Heart left ventricle (tissue), 16 donors: Measurements from ENCODE around the gene PDGFC. TPM values are rescaled to one million over a fixed set of nuclear protein-coding genes. Genes with fewer than 3 reads are reported as not detected.

Source experiments
- ATAC-seq, 4 donors: fragments of 200-7000 bp; cut with Tn5 transposase; one replicate each; pipeline ENCODE4 v1.9.1; 2020 to 2022; ENCODE audit warnings: moderate library complexity in 4 of 4, mild to moderate bottlenecking in 3 of 4, moderate number of reproducible peaks in 1 of 4
- DNase-seq, 5 donors: peaks; one replicate each; pipeline ENCODE4 v3.0.0-alpha.2; 2020
- H3K27ac ChIP-seq, 12 donors: fragments of 200-600 bp; sonication (generic) in 4 of 12; one replicate each; pipeline versions ENCODE4 v1.5.0 to v1.8.0; 2016 to 2022; ENCODE audit warnings: mild to moderate bottlenecking in 2 of 12
- H3K27me3 ChIP-seq, 9 donors: fragments of 200-600 bp; sonication (generic) in 2 of 9; one replicate each; pipeline versions ENCODE4 v1.5.1 to v1.8.0; 2016 to 2022; ENCODE audit warnings: mild to moderate bottlenecking in 3 of 9
- H3K36me3 ChIP-seq, 9 donors: fragments of 200-600 bp; sonication (generic) in 2 of 9; one replicate each; pipeline versions ENCODE4 v1.5.0 to v1.8.0; 2018 to 2022; ENCODE audit warnings: mild to moderate bottlenecking in 2 of 9
- H3K4me1 ChIP-seq, 12 donors: fragments of 200-600 bp; sonication (generic) in 4 of 12; one replicate each; pipeline versions ENCODE4 v1.5.0 to v1.8.0; 2016 to 2022; ENCODE audit warnings: mild to moderate bottlenecking in 3 of 12
- H3K4me3 ChIP-seq, 12 donors: fragments of 200-600 bp; sonication (generic) in 4 of 12; one replicate each; pipeline versions ENCODE4 v1.5.0 to v1.8.0; 2017 to 2022; ENCODE audit warnings: mild to moderate bottlenecking in 9 of 12, moderate library complexity in 4 of 12
- H3K9me3 ChIP-seq, 12 donors: fragments of 200-600 bp; sonication (generic) in 4 of 12; one replicate each; pipeline versions ENCODE4 v1.5.0 to v1.8.0; 2016 to 2022; ENCODE audit warnings: mild to moderate bottlenecking in 1 of 12
- POLR2A ChIP-seq, 2 donors: fragments of 450-650 bp; IDR thresholded peaks; one replicate each; pipeline ENCODE4 v1.6.1; 2017; ENCODE audit warnings: antibody characterized with exemption in 2 of 2, mild to moderate bottlenecking in 2 of 2, moderate library complexity in 2 of 2
- WGBS, 4 donors: extraction: QIAGEN DNeasy Blood & Tissue Kit in 2 of 4; methylation state at CpG; one replicate each; pipeline versions ENCODE4 v1.1.5 to v1.1.7; 2013 to 2018; 5-methylcytosine and 5-hydroxymethylcytosine counted together
- intact Hi-C, 10 donors: fragments of 100-400 bp; cut with DNase I; formaldehyde crosslinking; loops; one replicate each; pipeline versions ENCODE4 v1.11.1 to v1.14.2; 2022
- polyA plus RNA-seq, 2 donors: library from polyadenylated mRNA; stranded (reverse); fragments of 200-250 nt; gene quantifications; one replicate each; pipeline ENCODE4 v1.2.3, GENCODE V29; 2013
- total RNA-seq, 9 donors: library from RNA; depleted of rRNA in 2 of 9; stranded (reverse); fragments of >200 nt in 2 of 9; fragmentation: NEBNext Ultra II Directional in 3 of 9; extraction: Animal tissue kit (Norgen Biotek cat#: 25700) in 3 of 9; gene quantifications; one replicate each; pipeline versions ENCODE4 v1.1.0 to v1.2.4, GENCODE V29; 2016 to 2023
- TF ChIP-seq, protein P1 (sequence below), 12 donors: fragments of 200-600 bp; sonication (generic) in 4 of 12; IDR thresholded peaks; one replicate each; pipeline versions ENCODE4 v1.5.0 to v1.8.0; 2018 to 2022; ENCODE audit warnings: antibody characterized with exemption in 12 of 12, mild to moderate bottlenecking in 5 of 12
- donor health status: ischemic (EF 13 %, LVEDD 7.1; RV severe dilation, severe dysfunction).
- donor health status: healthy with polysubstance abuse.
- donor health status: DM: no; HTN: yes; CAD: no.
- donor health status: DM: no; HTN: no; CAD: no.
- donor health status: ischemic (EF 25% LVEDD 6.9; RV normal size, moderate dysfunction).
- donor health status: ischemic (EF 25% LVEDD 5.7; RV mildly dilated, moderate dysfunction).
- donor health status: healthy.
- donor health status: DM: yes; HTN: yes; CAD: no.
- donor health status: ischemic (EF 35%, LVEDD 5.7; RV mildly dilated, moderate dysfunction).
- donor health status: nonischemic (EF 11% LVEDD 7.7; RV severe dilation, severe dysfunction).
- donor health status: DM: yes; HTN: yes; CAD: no.
- donor health status: PGD.
- donor health status: ischemic (EF 29% LVEDD 5.4; RV normal size, mild dysfunction).
- donor health status: nonischemic (EF 23%, LVEDD 6.1; RV moderate dilation, normal function).

The PDGFC gene
- total and polyA plus RNA-seq, 11 donors, result 2.5 to 29.6 (median 12.2) TPM

DNA sequence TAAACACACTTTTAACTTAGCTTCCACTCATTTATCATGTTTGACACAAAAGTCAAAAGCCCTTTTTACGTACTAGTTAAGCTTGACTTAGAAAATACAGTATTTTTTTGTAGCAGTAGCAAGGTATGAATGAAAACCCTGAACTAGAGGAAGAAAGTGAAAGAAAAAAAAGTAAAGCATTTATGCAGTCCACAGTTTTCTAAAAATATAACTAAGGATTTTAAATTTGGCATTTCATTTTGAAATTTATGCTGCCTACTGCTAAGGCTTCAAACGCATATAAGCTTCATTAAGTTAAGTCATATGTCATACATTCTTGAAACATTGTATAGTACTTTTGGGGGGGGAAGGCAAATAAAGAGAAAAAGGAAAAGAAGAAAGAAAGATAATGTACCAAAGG, 201.5 kb downstream of the PDGFC start:
- H3K9me3 ChIP-seq, result no peaks in the 10 kb centered on the region
- ATAC-seq (no peak), DNase-seq (no peak)
- WGBS, 4 donors, result 86 to 88% (median 87%) methylated on average over 2 of the region's 2 CpGs
- intact Hi-C loops, result loop anchor here in 1 of 10 donors (10.0 kb wide), 1 partner anchor 195 kb away; no protein-coding TSS in a partner anchor
- H3K36me3 ChIP-seq, result no peaks in the 10 kb centered on the region
- H3K27ac ChIP-seq, result no peak overlapping the region
- no peaks in the 10 kb centered on the region for H3K27me3 ChIP-seq
- TF ChIP-seq, protein P1, sequence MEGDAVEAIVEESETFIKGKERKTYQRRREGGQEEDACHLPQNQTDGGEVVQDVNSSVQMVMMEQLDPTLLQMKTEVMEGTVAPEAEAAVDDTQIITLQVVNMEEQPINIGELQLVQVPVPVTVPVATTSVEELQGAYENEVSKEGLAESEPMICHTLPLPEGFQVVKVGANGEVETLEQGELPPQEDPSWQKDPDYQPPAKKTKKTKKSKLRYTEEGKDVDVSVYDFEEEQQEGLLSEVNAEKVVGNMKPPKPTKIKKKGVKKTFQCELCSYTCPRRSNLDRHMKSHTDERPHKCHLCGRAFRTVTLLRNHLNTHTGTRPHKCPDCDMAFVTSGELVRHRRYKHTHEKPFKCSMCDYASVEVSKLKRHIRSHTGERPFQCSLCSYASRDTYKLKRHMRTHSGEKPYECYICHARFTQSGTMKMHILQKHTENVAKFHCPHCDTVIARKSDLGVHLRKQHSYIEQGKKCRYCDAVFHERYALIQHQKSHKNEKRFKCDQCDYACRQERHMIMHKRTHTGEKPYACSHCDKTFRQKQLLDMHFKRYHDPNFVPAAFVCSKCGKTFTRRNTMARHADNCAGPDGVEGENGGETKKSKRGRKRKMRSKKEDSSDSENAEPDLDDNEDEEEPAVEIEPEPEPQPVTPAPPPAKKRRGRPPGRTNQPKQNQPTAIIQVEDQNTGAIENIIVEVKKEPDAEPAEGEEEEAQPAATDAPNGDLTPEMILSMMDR (IDR thresholded peaks at IDR 0.05), result no peak
- no peak for TF ChIP-seq POLR2A (IDR thresholded peaks at IDR 0.05)
- H3K4me3 ChIP-seq, result no peak overlapping the region
- H3K4me1 ChIP-seq, result peaks cover 0 to 55% (median 18%) of the 10 kb centered on the region in 12 donors

DNA sequence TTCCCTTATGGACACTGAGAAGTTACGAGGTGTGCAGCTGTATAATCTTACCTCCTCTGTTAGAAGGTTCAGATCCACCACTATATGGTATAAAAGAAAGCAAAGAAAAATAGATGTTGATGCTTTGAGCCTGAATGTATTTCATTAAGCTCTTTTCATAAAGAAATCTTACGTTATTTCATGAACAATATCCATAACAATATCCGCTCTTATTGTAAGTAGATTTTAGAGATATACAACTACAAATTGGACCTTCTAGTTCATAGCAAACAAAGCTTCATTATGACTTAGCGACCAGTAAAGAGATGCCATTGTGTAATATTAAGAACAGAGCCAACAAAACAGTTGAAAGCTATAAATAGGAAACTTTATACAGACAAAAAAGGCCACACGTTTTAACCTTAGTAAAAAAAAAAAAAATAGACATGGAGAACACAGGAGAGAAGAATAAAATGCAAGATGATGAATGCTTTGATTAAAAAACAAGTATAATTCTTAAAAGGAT, 203.6 kb downstream of the PDGFC start:
- Histone ChIP-seq H3K36me3 (peaks cover 0 to under 1% (median 0%) of the 10 kb centered on the region in 9 donors), H3K27me3 (no peaks in the 10 kb centered on the region), H3K27ac (no peak overlapping the region), H3K4me3 (no peak overlapping the region), H3K4me1 (peaks cover 0 to 50% (median 18%) of the 10 kb centered on the region in 12 donors), H3K9me3 (no peaks in the 10 kb centered on the region)
- DNase-seq (no peak), ATAC-seq (no peak)
- intact Hi-C loops, result no loop called here
- 64 to 70% (median 66%) methylated on average over 5 of the region's 5 CpGs for WGBS, 4 donors
- TF ChIP-seq, protein P1 (IDR thresholded peaks at IDR 0.05), result no peak
- TF ChIP-seq POLR2A (IDR thresholded peaks at IDR 0.05), result no peak

DNA sequence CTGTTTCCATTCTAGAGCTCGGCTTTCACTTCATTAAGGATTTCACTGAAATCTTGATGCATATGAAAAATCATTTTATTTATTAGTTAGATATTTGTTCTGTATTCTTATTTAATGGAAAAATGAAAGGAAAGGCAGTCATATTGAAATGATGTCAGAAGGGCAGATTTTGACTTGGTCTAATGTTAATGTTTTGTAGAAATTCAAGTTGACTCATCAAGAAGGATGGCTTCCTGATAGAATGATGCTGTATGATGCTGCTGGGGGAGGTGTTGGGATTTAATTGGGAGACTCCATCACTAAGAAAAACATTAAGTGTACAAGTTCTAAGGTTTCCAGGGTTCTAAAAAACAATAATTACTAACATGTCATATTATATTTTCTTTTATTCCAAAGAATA, 204.8 kb downstream of the PDGFC start:
- WGBS, 4 donors, result 89 to 97% (median 93%) methylated on average over 1 of the region's 1 CpG
- H3K27ac ChIP-seq, result no peak overlapping the region

DNA sequence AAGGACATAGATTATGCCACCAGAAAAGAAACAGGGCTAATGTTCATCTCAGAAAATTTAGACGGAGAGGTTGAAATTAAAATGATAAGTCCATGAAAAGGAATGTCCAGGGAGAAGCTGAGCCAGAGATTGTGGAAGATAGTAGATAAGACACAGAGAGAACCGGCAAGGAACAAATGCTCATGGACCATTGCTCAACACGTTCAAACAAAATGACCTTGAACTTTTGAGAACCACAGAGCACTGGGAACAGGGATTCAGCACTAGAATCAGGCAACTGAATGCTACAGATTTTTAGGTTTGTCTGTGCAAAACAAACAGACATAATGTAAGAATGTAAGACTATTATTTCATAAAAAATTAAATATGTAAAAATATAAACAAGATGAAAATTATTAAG, 206.3 kb downstream of the PDGFC start:
- no peaks in the 10 kb centered on the region for H3K9me3 ChIP-seq
- intact Hi-C loops, result no loop called here
- H3K36me3 ChIP-seq, result peaks cover 0 to 8% (median 0%) of the 10 kb centered on the region in 9 donors
- H3K27me3 ChIP-seq, result no peaks in the 10 kb centered on the region
- no peak overlapping the region for H3K27ac ChIP-seq
- peaks cover 0 to 25% (median 6%) of the 10 kb centered on the region in 12 donors for H3K4me1 ChIP-seq
- TF ChIP-seq, protein P1 (IDR thresholded peaks at IDR 0.05), result no peak
- TF ChIP-seq POLR2A (IDR thresholded peaks at IDR 0.05), result no peak
- DNase-seq, result no peak
- no peak overlapping the region for H3K4me3 ChIP-seq
- WGBS, 4 donors, result 30 to 38% (median 32%) methylated on average over 3 of the region's 3 CpGs
- ATAC-seq, result peak in 1 of 4 donors; percentile 58

More for the DNA sequence above, 204.8 kb downstream of the PDGFC start:
- H3K9me3 ChIP-seq, result no peaks in the 10 kb centered on the region
- no peak for DNase-seq
- TF ChIP-seq POLR2A (IDR thresholded peaks at IDR 0.05), result no peak
- TF ChIP-seq, protein P1 (IDR thresholded peaks at IDR 0.05), result no peak
- intact Hi-C loops, result no loop called here
- H3K27me3 ChIP-seq, result no peaks in the 10 kb centered on the region
- peaks cover 0 to 38% (median 15%) of the 10 kb centered on the region in 12 donors for H3K4me1 ChIP-seq
- no peak overlapping the region for H3K4me3 ChIP-seq
- H3K36me3 ChIP-seq, result peaks cover 0 to 8% (median 0%) of the 10 kb centered on the region in 9 donors
- no peak for ATAC-seq
